ENCODE data around the gene ALDOB. TPM values are rescaled to one million over a fixed set of nuclear protein-coding genes. Genes with fewer than 3 reads are reported as not detected.
A peak's percentile ranks its signal among the peaks of the same experiment; 100 is the strongest.

The ALDOB gene
- total RNA-seq, 4 donors from 2014 or later = not detected

GRCh38 chr9:101448680-101449070, 13.1 kb upstream of the ALDOB start:
- intact Hi-C loops (cut with DNase I) = no loop called here
- peaks cover 0 to 13% (median 4%) of the 10 kb centered on the region in 3 donors for H3K4me1 ChIP-seq
- H3K4me3 ChIP-seq = peak overlapping the region in 2 of 4 donors; percentile 51 to 53
- no peaks in the 10 kb centered on the region for H3K9me3 ChIP-seq
- peaks cover 0 to 28% (median 0%) of the 10 kb centered on the region in 4 donors for H3K27me3 ChIP-seq
- no peak for TF ChIP-seq CTCF (IDR thresholded peaks at IDR 0.05)
- no peak for TF ChIP-seq POLR2A (IDR thresholded peaks at IDR 0.05)
- DNase-seq = no peak
- H3K36me3 ChIP-seq = no peaks in the 10 kb centered on the region
- H3K27ac ChIP-seq = no peak overlapping the region
- WGBS, 2 donors = 42 to 66% methylated on average over 2 to 4 of the region's 4 CpGs

GRCh38 chr9:101446732-101447131, 11.2 kb upstream of the ALDOB start:
- Histone ChIP-seq H3K36me3 (no peaks in the 10 kb centered on the region), H3K27ac (no peak overlapping the region), H3K27me3 (peaks cover 0 to 22% (median 0%) of the 10 kb centered on the region in 4 donors), H3K4me3 (no peak overlapping the region), H3K4me1 (peaks cover 0 to 13% (median 4%) of the 10 kb centered on the region in 3 donors), H3K9me3 (no peaks in the 10 kb centered on the region)
- no peak for DNase-seq
- TF ChIP-seq POLR2A (IDR thresholded peaks at IDR 0.05) = no peak
- TF ChIP-seq CTCF (IDR thresholded peaks at IDR 0.05) = no peak
- intact Hi-C loops (cut with DNase I) = no loop called here

- intact Hi-C loops (cut with DNase I) = no loop called here
These were observed 9.9 kb upstream of the ALDOB start for GRCh38 chr9:101445353-101446029.

GRCh38 chr9:101443364-101443771, 7.8 kb upstream of the ALDOB start:
- Histone ChIP-seq H3K27me3 (peaks cover 0 to 17% (median 0%) of the 10 kb centered on the region in 4 donors), H3K36me3 (no peaks in the 10 kb centered on the region), H3K9me3 (no peaks in the 10 kb centered on the region), H3K27ac (no peak overlapping the region), H3K4me1 (no peaks in the 10 kb centered on the region), H3K4me3 (no peak overlapping the region)
- intact Hi-C loops (cut with DNase I) = no loop called here
- TF ChIP-seq POLR2A (IDR thresholded peaks at IDR 0.05) = no peak
- no peak for TF ChIP-seq CTCF (IDR thresholded peaks at IDR 0.05)
- no peak for DNase-seq
- WGBS, 2 donors = 62 to 70% methylated on average over 9 of the region's 9 CpGs

More at GRCh38 chr9:101445353-101446029, 9.9 kb upstream of the ALDOB start:
- peaks cover 0 to 13% (median 4%) of the 10 kb centered on the region in 3 donors for H3K4me1 ChIP-seq
- H3K4me3 ChIP-seq = no peak overlapping the region
- no peaks in the 10 kb centered on the region for H3K9me3 ChIP-seq
- WGBS, 2 donors = 34 to 49% methylated on average over 5 of the region's 5 CpGs
- no peak overlapping the region for H3K27ac ChIP-seq
- no peaks in the 10 kb centered on the region for H3K36me3 ChIP-seq
- no peak for DNase-seq
- TF ChIP-seq CTCF (IDR thresholded peaks at IDR 0.05) (no peak), POLR2A (IDR thresholded peaks at IDR 0.05) (no peak)
- H3K27me3 ChIP-seq = peaks cover 0 to 29% (median 0%) of the 10 kb centered on the region in 4 donors

- Histone ChIP-seq H3K4me3 (no peak overlapping the region), H3K4me1 (no peaks in the 10 kb centered on the region), H3K27ac (no peak overlapping the region), H3K9me3 (no peaks in the 10 kb centered on the region), H3K36me3 (no peaks in the 10 kb centered on the region), H3K27me3 (peaks cover 0 to 16% (median 0%) of the 10 kb centered on the region in 4 donors)
- no peak for DNase-seq
- intact Hi-C loops (cut with DNase I) = no loop called here
- TF ChIP-seq CTCF (IDR thresholded peaks at IDR 0.05) (no peak), POLR2A (IDR thresholded peaks at IDR 0.05) (no peak)
- WGBS, 2 donors = 65 to 70% methylated on average over 3 of the region's 3 CpGs
These were observed 7.2 kb upstream of the ALDOB start for GRCh38 chr9:101442736-101443135.

Measured in esophagus squamous epithelium (tissue), 5 donors.